IMR-90 (cell line): Measurements from ENCODE around the gene PRKN. TPM values are rescaled to one million over a fixed set of nuclear protein-coding genes. Genes with fewer than 3 reads are reported as not detected.

Experiments
- ATAC-seq: fragments of 200-7000 bp; cut with Tn5 transposase; 2 replicates; pipeline ENCODE4 v1.9.1; 2020; ENCODE audit warnings: low read depth, mild to moderate bottlenecking, moderate library complexity
- BruUV-seq: library from RNA; stranded (reverse); fragments of 400-500 nt; replicated peaks from 2 replicates; lab custom pipeline; 2021; lab: Mats Ljungman, UMichigan
- CTCF ChIA-PET: fragments of 300-600 bp; formaldehyde crosslinking; extraction: SDS; loops from one replicate; lab custom pipeline; 2021; ENCODE audit warnings: antibody characterized with exemption; lab: Yijun Ruan, JAX
- POLR2A ChIA-PET: fragments of 300-600 bp; sonication (Branson Sonifier 250); formaldehyde crosslinking; loops from one replicate; lab custom pipeline; 2022; ENCODE audit warnings: antibody characterized with exemption; ENCODE audit not compliant: unreplicated experiment; lab: Charles Lee
- DNase-seq: peaks from one replicate; pipeline ENCODE4 v3.0.0; 2013
- H2AFZ ChIP-seq: replicated peaks from 2 replicates; pipeline ENCODE3; 2013; ENCODE audit warnings: low read length, mild to moderate bottlenecking; ENCODE audit not compliant: poor library complexity
- H2AK5ac ChIP-seq: 2 replicates; pipeline ENCODE4 v1.6.1; 2013; ENCODE audit warnings: low read depth, low read length, inconsistent platforms
- H2AK9ac ChIP-seq: replicated peaks from 2 replicates; pipeline ENCODE3; 2013; ENCODE audit warnings: mild to moderate bottlenecking, low read depth, low read length, moderate library complexity; ENCODE audit not compliant: poor library complexity
- H2BK120ac ChIP-seq: 2 replicates; pipeline ENCODE4 v1.6.1; 2013; ENCODE audit warnings: low read depth, low read length, inconsistent platforms
- H2BK15ac ChIP-seq: 3 replicates; pipeline ENCODE4 v1.6.1; 2013; ENCODE audit warnings: low read depth, low read length, inconsistent platforms
- H2BK20ac ChIP-seq: 2 replicates; pipeline ENCODE4 v1.6.1; 2013; ENCODE audit warnings: low read depth, mild to moderate bottlenecking, inconsistent platforms, low read length, moderate library complexity
- H2BK5ac ChIP-seq: 2 replicates; pipeline ENCODE4 v1.6.1; 2013; ENCODE audit warnings: mild to moderate bottlenecking, low read depth, low read length, inconsistent platforms; ENCODE audit not compliant: poor library complexity, severe bottlenecking
- H3K14ac ChIP-seq: replicated peaks from 2 replicates; pipeline ENCODE4 v1.6.1; 2013; ENCODE audit warnings: low read depth, low read length, inconsistent platforms
- H3K18ac ChIP-seq: 2 replicates; pipeline ENCODE4 v1.6.1; 2013; ENCODE audit warnings: low read depth, low read length, control low read depth
- H3K23ac ChIP-seq: 2 replicates; pipeline ENCODE4 v1.6.1; 2013; ENCODE audit warnings: low read depth, low read length, inconsistent platforms
- H3K27ac ChIP-seq: 2 replicates; pipeline ENCODE4 v1.5.1; 2013; ENCODE audit warnings: mild to moderate bottlenecking, control low read depth, low read length; ENCODE audit not compliant: insufficient read depth
- H3K27me3 ChIP-seq: 2 replicates; pipeline ENCODE4 v1.6.1; 2013; ENCODE audit warnings: low read length; ENCODE audit not compliant: control insufficient read depth, insufficient read depth
- H3K36me3 ChIP-seq: 2 replicates; pipeline ENCODE4 v1.6.1; 2013; ENCODE audit warnings: low read length, mixed read lengths; ENCODE audit not compliant: control insufficient read depth, insufficient read depth
- H3K4ac ChIP-seq: 2 replicates; pipeline ENCODE4 v1.6.1; 2013; ENCODE audit warnings: low read depth, low read length, inconsistent platforms
- H3K4me1 ChIP-seq: 2 replicates; pipeline ENCODE4 v1.6.1; 2013; ENCODE audit warnings: low read length, mixed read lengths; ENCODE audit not compliant: control insufficient read depth, insufficient read depth
- H3K4me2 ChIP-seq: 2 replicates; pipeline ENCODE4 v1.6.1; 2013; ENCODE audit warnings: low read depth, mild to moderate bottlenecking, control low read depth, low read length, moderate library complexity
- H3K4me3 ChIP-seq: 2 replicates; pipeline ENCODE4 v1.5.1; 2013; ENCODE audit warnings: low read depth, mild to moderate bottlenecking, control low read depth, low read length, moderate library complexity; ENCODE audit not compliant: insufficient read depth
- H3K56ac ChIP-seq: 2 replicates; pipeline ENCODE4 v1.6.1; 2013; ENCODE audit warnings: low read length, inconsistent platforms; ENCODE audit not compliant: insufficient read depth; ENCODE audit errors: extremely low read depth
- H3K79me1 ChIP-seq, 2 experiments: 2 replicates each; pipeline ENCODE4 v1.6.1; 2013; ENCODE audit warnings: low read length in 2 of 2, inconsistent platforms in 1 of 2, low read depth in 1 of 2
- H3K9ac ChIP-seq: 2 replicates; pipeline ENCODE4 v1.6.1; 2013; ENCODE audit warnings: low read depth, low read length, control low read depth
- H3K9me1 ChIP-seq: 2 replicates; pipeline ENCODE4 v1.6.1; 2013; ENCODE audit warnings: low read length, inconsistent platforms; ENCODE audit not compliant: insufficient read depth
- H3K9me3 ChIP-seq: 2 replicates; pipeline ENCODE4 v1.6.1; 2013; ENCODE audit warnings: low read length; ENCODE audit not compliant: control insufficient read depth, insufficient read depth
- H4K20me1 ChIP-seq: 2 replicates; pipeline ENCODE4 v1.6.1; 2013; ENCODE audit warnings: low read length, inconsistent platforms; ENCODE audit not compliant: insufficient read depth
- H4K5ac ChIP-seq: 2 replicates; pipeline ENCODE4 v1.6.1; 2013; ENCODE audit warnings: mild to moderate bottlenecking, low read depth, low read length, control low read depth
- H4K8ac ChIP-seq, 2 experiments: 2 replicates each; pipeline ENCODE4 v1.6.1; 2013; ENCODE audit warnings: low read depth in 2 of 2, low read length in 2 of 2, control low read depth in 1 of 2, inconsistent platforms in 1 of 2
- H4K91ac ChIP-seq: 2 replicates; pipeline ENCODE4 v1.6.1; 2013; ENCODE audit warnings: low read depth, low read length, inconsistent platforms; ENCODE audit not compliant: insufficient read depth
- BHLHE40 ChIP-seq: fragments of 150-350 bp; IDR thresholded peaks from 2 replicates; pipeline ENCODE4 v1.6.1; 2016; ENCODE audit warnings: mild to moderate bottlenecking, low read depth, low read length
- CEBPB ChIP-seq: IDR thresholded peaks from 2 replicates; pipeline ENCODE4 v1.6.1; 2012; ENCODE audit warnings: low read depth, low read length, improper control_type of control experiment
- CHD1 ChIP-seq: IDR thresholded peaks from 2 replicates; pipeline ENCODE4 v1.6.1; 2012; ENCODE audit warnings: low read depth, low read length, improper control_type of control experiment
- FOS ChIP-seq: fragments of 150-350 bp; IDR thresholded peaks from 2 replicates; pipeline ENCODE4 v1.6.1; 2016; ENCODE audit warnings: low read depth, low read length
- MAFK ChIP-seq: IDR thresholded peaks from 2 replicates; pipeline ENCODE4 v1.6.1; 2012; ENCODE audit warnings: low read depth, low read length, improper control_type of control experiment
- MAZ ChIP-seq: IDR thresholded peaks from 2 replicates; pipeline ENCODE4 v1.6.1; 2012; ENCODE audit warnings: low read depth, mild to moderate bottlenecking, low read length, improper control_type of control experiment, moderate library complexity, borderline replicate concordance
- MXI1 ChIP-seq: IDR thresholded peaks from 2 replicates; pipeline ENCODE4 v1.6.1; 2012; ENCODE audit warnings: low read depth, mild to moderate bottlenecking, low read length, moderate library complexity, borderline replicate concordance
- NFE2L2 ChIP-seq: fragments of 150-350 bp; IDR thresholded peaks from 2 replicates; pipeline ENCODE4 v1.6.1; 2016; ENCODE audit warnings: low read depth, mild to moderate bottlenecking, low read length
- POLR2A ChIP-seq: IDR thresholded peaks from 2 replicates; pipeline ENCODE4 v1.6.1; 2012; ENCODE audit warnings: mild to moderate bottlenecking, low read depth, low read length
- RAD21 ChIP-seq: IDR thresholded peaks from 2 replicates; pipeline ENCODE4 v1.6.1; 2012; ENCODE audit warnings: low read length, improper control_type of control experiment
- RCOR1 ChIP-seq: IDR thresholded peaks from 2 replicates; pipeline ENCODE4 v1.6.1; 2012; ENCODE audit warnings: mild to moderate bottlenecking, low read length, improper control_type of control experiment; ENCODE audit not compliant: insufficient replicate concordance
- RFX5 ChIP-seq: IDR thresholded peaks from 2 replicates; pipeline ENCODE4 v1.8.0; 2012; ENCODE audit warnings: low read depth, mild to moderate bottlenecking, low read length, moderate library complexity
- SMC3 ChIP-seq: fragments of 150-350 bp; IDR thresholded peaks from 2 replicates; pipeline ENCODE4 v1.6.1; 2016; ENCODE audit warnings: low read depth, mild to moderate bottlenecking, antibody characterized with exemption, low read length, moderate library complexity
- WGBS, 2 experiments: methylation state at CpG; one replicate each; pipeline versions ENCODE4 v1.1.5 to v1.1.7; 2013; ENCODE audit warnings: missing lambda C conversion rate in 2 of 2; ENCODE audit not compliant: insufficient read length in 1 of 2; ENCODE audit errors: extremely low coverage in 2 of 2; 5-methylcytosine and 5-hydroxymethylcytosine counted together
- dilution Hi-C: fragments of 300-500 bp; cut with HindIII; formaldehyde crosslinking; loops from one replicate; pipeline ENCODE4 v1.14.3; 2018; ENCODE audit warnings: low sequenced_read_pairs; ENCODE audit not compliant: unreplicated experiment
- in situ Hi-C: fragments of 300-500 bp; cut with MboI; formaldehyde crosslinking; loops from 3 replicates; pipeline ENCODE4 v1.14.3; 2019; ENCODE audit warnings: low sequenced_read_pairs, inconsistent platforms, mixed read lengths
- intact Hi-C: fragments of 100-400 bp; cut with micrococcal nuclease; formaldehyde crosslinking; loops from 2 replicates; pipeline ENCODE4 v1.10.0; 2022
- polyA plus RNA-seq, 3 experiments: library from polyadenylated mRNA; depleted of rRNA; stranded (reverse); fragments of >200 nt; gene quantifications; 2 replicates each; pipeline ENCODE4 v1.2.3, GENCODE V29; 2012; ENCODE audit warnings: low replicate concordance in 1 of 3
- total RNA-seq: library from RNA; depleted of rRNA; stranded (reverse); fragments of >200 nt; gene quantifications from 2 replicates; pipeline ENCODE4 v1.2.3, GENCODE V29; 2012
- TF ChIP-seq, protein P1 (sequence below): fragments of 150-350 bp; IDR thresholded peaks from 2 replicates; pipeline ENCODE4 v1.6.1; 2017; ENCODE audit warnings: mild to moderate bottlenecking, antibody characterized with exemption, low read length, low read depth
- TF ChIP-seq, protein P2 (sequence below): conservative IDR thresholded peaks from 2 replicates; pipeline ENCODE4 v1.5.1; 2012; ENCODE audit warnings: mild to moderate bottlenecking, low read depth, low read length, improper control_type of control experiment
- TF ChIP-seq, protein P3 (sequence below): fragments of 150-350 bp; IDR thresholded peaks from 2 replicates; pipeline ENCODE4 v1.6.1; 2016; ENCODE audit warnings: low read depth, mild to moderate bottlenecking, low read length, moderate library complexity, borderline replicate concordance

Gene PRKN
- total and polyA plus RNA-seq, 2 of the 4 experiments (the other 2 are of a cell fraction), result 0.15 to 0.18 TPM

DNA sequence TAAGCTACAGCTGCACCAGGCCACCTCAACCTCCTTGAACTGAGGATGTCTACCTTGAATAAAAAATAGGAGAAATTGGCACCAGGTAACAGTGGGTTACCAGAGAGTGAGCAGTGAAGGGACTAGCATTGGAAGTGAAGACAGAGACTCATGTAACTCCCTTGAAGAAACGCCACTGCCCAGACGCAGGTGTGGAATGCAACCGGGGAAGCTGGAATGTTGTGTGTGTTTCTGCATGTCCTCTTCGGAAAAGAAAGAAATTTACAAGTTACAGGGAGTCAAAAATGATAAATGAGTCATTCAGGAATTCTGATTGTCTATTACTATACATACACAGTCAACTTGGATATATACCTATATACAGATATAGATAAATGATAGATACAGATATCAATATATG, 939.0 kb downstream of the PRKN start:
- no peaks in the 10 kb centered on the region for H3K9me1 ChIP-seq
- H3K4me2 ChIP-seq, result no peak overlapping the region
- no TSS peak for BruUV-seq
- no peak for ATAC-seq
- no peaks in the 10 kb centered on the region for H3K4me1 ChIP-seq
- H3K56ac ChIP-seq, result no peak overlapping the region
- DNase-seq, result no peak
- no peak overlapping the region for H2BK5ac ChIP-seq
- H3K9me3 ChIP-seq, result peaks cover 17% of the 10 kb centered on the region; the same call in 1 of the 2 replicates
- WGBS, 2 experiments, result 60% methylated on average over 1 of the region's 4 CpGs; no CpG with 5 or more reads in 1 of the 2 experiments
- ChIA-PET CTCF (no interaction called here), POLR2A (no interaction called here)
- no peak overlapping the region for H2AFZ ChIP-seq
- no peak overlapping the region for H3K23ac ChIP-seq
- no peak overlapping the region for H3K27ac ChIP-seq
- H3K36me3 ChIP-seq, result no peaks in the 10 kb centered on the region
- H4K8ac ChIP-seq, result no peak overlapping the region
- TF ChIP-seq FOS (no peak), POLR2A (no peak), CHD1 (no peak), MAZ (no peak), RCOR1 (no peak), RFX5 (no peak), SMC3 (no peak), NFE2L2 (no peak), BHLHE40 (no peak), MXI1 (no peak), CEBPB (no peak), MAFK (no peak), RAD21 (no peak)
- TF ChIP-seq, protein P1, sequence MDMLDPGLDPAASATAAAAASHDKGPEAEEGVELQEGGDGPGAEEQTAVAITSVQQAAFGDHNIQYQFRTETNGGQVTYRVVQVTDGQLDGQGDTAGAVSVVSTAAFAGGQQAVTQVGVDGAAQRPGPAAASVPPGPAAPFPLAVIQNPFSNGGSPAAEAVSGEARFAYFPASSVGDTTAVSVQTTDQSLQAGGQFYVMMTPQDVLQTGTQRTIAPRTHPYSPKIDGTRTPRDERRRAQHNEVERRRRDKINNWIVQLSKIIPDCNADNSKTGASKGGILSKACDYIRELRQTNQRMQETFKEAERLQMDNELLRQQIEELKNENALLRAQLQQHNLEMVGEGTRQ, result no peak
- TF ChIP-seq, protein P2, sequence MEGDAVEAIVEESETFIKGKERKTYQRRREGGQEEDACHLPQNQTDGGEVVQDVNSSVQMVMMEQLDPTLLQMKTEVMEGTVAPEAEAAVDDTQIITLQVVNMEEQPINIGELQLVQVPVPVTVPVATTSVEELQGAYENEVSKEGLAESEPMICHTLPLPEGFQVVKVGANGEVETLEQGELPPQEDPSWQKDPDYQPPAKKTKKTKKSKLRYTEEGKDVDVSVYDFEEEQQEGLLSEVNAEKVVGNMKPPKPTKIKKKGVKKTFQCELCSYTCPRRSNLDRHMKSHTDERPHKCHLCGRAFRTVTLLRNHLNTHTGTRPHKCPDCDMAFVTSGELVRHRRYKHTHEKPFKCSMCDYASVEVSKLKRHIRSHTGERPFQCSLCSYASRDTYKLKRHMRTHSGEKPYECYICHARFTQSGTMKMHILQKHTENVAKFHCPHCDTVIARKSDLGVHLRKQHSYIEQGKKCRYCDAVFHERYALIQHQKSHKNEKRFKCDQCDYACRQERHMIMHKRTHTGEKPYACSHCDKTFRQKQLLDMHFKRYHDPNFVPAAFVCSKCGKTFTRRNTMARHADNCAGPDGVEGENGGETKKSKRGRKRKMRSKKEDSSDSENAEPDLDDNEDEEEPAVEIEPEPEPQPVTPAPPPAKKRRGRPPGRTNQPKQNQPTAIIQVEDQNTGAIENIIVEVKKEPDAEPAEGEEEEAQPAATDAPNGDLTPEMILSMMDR, result no peak
- TF ChIP-seq, protein P3, sequence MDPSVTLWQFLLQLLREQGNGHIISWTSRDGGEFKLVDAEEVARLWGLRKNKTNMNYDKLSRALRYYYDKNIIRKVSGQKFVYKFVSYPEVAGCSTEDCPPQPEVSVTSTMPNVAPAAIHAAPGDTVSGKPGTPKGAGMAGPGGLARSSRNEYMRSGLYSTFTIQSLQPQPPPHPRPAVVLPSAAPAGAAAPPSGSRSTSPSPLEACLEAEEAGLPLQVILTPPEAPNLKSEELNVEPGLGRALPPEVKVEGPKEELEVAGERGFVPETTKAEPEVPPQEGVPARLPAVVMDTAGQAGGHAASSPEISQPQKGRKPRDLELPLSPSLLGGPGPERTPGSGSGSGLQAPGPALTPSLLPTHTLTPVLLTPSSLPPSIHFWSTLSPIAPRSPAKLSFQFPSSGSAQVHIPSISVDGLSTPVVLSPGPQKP, result no peak
- H3K27me3 ChIP-seq, result no peaks in the 10 kb centered on the region
- no peak overlapping the region for H3K18ac ChIP-seq
- H2BK120ac ChIP-seq, result no peak overlapping the region
- dilution Hi-C loops, result no loop called here
- in situ Hi-C loops, result no loop called here
- H3K4ac ChIP-seq, result no peak overlapping the region
- H3K14ac ChIP-seq, result no peak overlapping the region
- H2AK5ac ChIP-seq, result no peak overlapping the region
- H3K9ac ChIP-seq, result no peak overlapping the region
- no peaks in the 10 kb centered on the region for H4K20me1 ChIP-seq
- H3K4me3 ChIP-seq, result no peak overlapping the region
- no peaks in the 10 kb centered on the region for H3K79me1 ChIP-seq
- H2BK20ac ChIP-seq, result no peak overlapping the region
- H4K91ac ChIP-seq, result no peak overlapping the region
- H2AK9ac ChIP-seq, result no peak overlapping the region
- no peak overlapping the region for H2BK15ac ChIP-seq
- no peak overlapping the region for H4K5ac ChIP-seq
- intact Hi-C loops, result no loop called here
